HG02943 (cell line): ENCODE results near the gene PCNX2.

Experiments used
- ATAC-seq: cut with Tn5 transposase; IDR thresholded peaks from one replicate; pipeline ENCODE4 v1.9.1; 2021; ENCODE audit warnings: mild to moderate bottlenecking, low read depth, moderate library complexity; ENCODE audit not compliant: unreplicated experiment

PCNX2 gene

GRCh38 chr1:233261206-233261605, 34.3 kb downstream of the PCNX2 start:
- ATAC-seq = peak; percentile 96

GRCh38 chr1:233257786-233258185, 37.7 kb downstream of the PCNX2 start:
- no peak for ATAC-seq

GRCh38 chr1:233256789-233257188, 38.7 kb downstream of the PCNX2 start:
- ATAC-seq = no peak

GRCh38 chr1:233256191-233256590, 39.3 kb downstream of the PCNX2 start:
- no peak for ATAC-seq

DNA sequence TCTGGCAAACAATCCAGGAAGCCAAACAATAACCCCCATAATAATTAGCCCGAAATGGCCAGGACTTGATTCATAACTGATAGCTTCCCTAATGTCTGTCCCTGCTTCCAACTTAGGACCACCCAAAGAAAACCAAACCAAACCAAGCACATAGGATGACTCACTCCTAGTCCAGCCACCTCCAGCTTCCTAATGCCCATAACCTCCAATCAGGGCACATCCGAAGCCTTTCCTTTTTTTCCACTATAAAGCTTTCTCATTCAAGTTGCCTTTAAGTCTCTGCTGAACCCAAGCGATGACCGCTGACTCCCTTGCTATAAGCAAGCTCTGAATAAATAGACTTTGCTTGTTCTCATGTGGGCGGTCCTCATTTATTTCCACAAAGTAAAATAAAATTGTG, 40.4 kb downstream of the PCNX2 start:
- ATAC-seq = no peak

- ATAC-seq = no peak
Observed at GRCh38 chr1:233253832-233254331, 41.6 kb downstream of the PCNX2 start.

DNA sequence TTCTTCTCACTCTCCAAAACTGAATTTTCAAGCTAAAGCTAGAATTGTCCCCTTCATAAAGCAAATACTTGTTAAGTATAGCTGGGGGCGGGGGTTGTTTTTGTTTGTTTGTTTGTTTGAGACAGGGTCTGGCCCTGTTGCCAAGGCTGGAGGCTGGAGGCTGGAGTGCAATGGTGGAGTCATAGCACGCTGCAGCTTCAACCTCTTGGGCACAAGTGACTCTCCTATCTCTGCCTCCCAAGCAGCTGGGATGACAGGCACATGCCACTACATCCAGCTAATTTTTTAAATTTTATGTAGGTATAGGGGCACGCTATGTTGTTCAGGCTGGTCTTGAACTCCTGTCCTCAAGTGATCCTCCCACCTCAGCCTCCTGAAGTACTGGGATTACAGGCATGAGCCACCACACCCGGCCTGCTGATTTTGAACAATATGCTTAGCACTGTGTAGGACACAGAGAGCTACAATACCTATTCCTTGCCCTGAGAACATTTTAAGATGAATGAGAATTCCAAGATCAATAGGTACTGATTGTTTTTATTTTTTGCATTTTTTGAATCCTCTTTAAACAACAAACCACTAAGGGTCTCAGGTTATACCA, 42.2 kb downstream of the PCNX2 start:
- no peak for ATAC-seq

DNA sequence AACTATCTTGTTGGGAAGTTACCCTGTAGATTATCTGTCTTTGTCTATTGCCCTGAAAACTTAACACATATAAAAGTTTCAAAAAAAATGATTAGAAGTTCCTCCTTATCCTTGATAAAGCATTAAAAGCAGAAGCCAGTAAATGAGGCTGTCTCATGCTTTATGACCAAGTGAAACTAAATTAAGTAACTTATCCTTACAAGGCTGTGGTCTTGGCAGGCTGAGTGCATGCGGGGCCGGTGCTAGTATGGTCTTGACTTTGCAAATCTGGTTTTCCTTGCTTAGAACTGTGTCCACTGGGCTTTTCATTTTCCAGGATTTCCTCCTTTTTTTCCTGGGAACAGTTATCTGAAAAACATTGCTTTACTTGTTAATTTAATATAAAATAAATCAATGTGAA, 43.1 kb downstream of the PCNX2 start:
- ATAC-seq = no peak

DNA sequence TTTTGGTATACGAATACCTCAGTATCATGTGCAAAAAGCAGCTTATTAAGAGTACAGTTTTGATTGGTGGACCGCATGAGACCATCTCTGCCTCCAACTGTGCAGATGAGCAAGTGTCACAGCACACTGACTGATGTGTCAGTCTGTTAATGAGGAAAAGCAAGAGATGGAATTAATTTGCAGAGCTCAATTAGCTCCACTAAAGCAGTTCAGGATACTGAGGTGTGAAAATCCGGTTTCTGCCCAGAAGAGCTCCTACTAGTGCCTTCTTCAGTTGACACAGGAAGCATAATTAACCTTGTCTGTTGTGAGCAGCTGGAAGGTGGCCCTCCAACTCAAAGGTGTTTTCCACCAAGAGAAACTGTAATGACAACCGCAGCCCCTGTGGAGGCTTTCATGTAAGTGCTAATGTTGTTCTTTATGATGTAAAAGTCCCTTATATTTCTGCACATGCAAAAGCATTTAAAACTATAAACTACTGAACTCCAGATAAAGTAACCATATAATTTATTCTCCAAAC, 44.3 kb downstream of the PCNX2 start:
- ATAC-seq = no peak

GRCh38 chr1:233248014-233248413, 47.5 kb downstream of the PCNX2 start:
- no peak for ATAC-seq

DNA sequence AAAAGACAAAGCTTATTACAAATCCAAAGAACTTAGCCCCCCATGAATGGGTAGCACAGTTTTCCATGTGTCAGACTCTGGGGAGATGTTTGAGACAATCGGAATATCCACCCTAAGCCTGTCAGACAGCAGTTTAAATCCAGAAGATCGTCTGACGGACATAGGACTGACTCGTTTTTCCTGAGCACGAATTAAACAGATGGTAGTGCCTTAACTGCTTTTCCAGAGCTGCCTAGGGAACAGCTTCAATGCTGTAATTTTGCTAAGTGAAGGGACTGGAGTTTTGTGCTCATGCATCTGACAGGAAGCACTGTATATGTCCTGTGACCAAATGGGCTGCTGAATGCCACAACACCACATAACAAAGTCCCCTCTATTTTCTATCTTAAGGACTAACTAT, 48.6 kb downstream of the PCNX2 start:
- ATAC-seq = no peak

DNA sequence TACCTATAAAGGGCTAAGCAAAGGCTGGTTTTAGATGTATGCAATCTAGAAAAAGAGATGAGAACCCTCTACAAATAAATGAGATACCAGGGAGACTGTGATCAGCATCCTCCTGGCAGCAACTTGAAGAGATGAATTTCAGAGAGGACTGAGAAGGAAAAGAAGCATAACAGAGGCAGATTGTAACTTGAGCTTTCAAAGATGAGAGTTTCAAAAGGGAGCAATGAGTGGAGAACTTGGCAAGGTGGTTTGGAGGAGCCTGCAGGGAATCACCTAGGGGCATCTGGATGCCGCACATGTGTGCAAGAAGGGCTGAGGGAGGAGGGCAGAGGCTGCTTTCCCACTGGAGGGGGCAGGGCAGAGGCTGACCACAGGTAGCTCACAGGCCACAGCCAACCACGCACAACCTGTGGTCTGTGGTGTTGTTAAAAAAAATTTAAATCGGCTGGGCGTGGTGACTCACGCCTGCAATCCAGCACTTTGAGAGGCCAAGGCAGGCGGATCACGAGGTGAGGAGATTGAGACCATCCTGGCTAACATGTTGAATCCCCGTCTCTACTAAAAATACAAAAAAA, 50.2 kb downstream of the PCNX2 start:
- ATAC-seq = no peak

DNA sequence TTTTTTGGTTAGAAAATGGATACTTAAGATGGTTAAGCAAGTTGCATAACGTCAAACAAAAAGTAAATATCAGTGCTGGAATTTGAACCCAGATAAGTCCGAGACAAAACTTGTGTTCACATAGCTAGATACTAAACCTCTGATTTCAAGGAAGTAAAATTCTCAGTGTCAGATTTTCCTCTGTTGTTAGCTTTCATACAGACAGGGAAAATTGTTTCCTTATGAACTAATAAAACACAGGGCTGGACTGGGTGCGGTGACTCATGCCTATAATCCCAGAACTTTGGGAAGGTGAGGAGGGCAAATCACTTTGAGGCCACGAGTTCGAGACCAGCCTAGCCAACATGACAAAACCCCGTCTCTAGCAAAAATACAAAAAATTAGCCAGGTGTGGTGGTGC, 51.3 kb downstream of the PCNX2 start:
- ATAC-seq = no peak

DNA sequence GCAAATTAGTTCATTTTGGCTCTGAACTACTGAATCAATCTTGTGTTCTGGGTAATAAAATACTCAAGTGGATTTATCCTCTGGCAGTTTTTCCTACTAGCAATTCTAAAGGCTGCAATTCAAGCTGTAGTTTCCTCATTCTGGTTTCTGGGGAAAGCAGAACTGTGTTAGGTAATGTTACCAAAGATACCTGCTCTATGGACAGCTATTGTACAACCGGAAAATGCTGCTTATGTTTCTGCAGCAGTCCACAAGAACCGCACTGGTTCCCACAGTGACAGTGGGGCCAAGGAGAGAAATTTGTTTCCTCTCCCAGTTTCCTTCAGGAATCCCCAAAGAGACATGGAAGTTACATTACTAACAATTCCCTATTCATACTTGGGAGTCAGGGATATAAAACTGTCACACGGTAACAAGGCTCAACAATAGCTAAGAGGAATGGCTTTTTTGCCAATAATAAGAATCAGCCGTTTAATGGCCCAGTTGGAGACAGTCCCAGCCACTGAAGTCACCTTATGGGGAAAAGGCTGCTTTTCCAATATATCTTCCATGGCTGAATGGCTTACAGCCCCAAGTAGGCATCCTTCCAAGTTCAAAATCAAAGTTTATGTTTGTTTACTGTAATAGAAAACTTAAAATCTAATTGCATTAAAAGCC, 52.6 kb downstream of the PCNX2 start:
- no peak for ATAC-seq

- no peak for ATAC-seq
Observed at GRCh38 chr1:233241759-233242158, 53.8 kb downstream of the PCNX2 start.

DNA sequence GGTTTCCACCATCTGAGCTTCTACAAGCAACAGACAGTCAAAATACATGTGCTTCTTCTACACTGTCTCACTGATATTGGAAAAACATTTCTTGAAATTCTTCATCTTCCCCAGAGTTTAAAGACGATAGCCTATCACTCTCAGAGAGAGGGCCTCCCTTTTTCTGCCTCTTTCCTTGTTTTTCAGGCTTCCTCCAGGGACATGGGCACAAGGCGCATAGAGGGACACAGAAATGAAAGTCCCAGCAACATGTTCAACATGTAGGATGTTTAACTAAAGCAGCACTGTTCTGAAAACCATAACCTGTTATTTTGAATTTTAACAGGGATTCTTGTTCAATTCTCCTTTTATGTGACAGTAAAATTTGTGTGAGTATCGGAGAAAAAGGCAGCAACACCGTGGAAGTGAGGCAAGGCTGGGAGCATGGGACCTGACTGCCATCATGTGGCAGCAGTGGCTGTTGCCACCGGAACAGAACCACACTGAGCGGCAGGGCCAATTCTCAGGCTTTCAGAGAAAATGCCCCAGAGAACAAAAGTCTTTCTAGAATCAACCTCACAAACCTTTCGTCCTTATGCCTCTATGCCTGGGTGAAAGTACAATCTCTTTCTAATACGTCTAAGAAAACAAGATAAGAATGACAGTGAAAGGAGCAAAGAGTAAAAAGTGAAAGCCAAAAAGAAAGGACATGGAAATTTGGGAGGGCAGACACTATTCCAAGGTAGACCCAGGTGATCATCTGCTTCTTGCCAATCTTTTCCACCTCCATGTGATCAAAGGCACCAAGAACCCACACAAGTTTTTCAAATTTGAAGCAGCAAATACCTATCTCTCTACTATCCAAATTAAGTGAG, 54.5 kb downstream of the PCNX2 start:
- ATAC-seq = no peak

- no peak for ATAC-seq
Observed at GRCh38 chr1:233240371-233240770, 55.2 kb downstream of the PCNX2 start.

DNA sequence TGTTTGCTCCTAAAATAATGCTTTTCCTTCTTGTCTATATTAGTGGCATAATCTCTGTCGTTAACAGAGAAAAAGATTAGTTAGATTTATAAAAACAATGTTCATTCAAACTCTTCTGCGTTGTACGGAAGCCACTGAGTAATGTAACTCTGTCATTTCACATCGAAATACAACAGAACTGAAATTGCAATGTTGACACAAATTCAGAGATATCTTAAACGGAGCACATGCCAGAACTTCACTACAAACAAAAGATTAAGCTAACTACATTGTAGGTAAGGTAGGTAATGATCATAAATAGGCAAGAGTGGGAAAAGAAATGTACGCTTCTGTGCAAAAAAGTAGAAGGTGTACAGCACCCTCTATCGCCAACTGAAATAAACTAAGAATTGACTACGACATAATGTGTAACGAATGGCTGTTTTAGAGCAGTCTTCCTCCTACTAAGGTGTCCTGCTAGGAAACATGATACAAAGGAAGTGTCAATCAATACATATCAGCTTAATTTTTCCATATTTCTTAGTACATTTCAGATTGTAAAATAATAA, 56.6 kb downstream of the PCNX2 start:
- no peak for ATAC-seq

DNA sequence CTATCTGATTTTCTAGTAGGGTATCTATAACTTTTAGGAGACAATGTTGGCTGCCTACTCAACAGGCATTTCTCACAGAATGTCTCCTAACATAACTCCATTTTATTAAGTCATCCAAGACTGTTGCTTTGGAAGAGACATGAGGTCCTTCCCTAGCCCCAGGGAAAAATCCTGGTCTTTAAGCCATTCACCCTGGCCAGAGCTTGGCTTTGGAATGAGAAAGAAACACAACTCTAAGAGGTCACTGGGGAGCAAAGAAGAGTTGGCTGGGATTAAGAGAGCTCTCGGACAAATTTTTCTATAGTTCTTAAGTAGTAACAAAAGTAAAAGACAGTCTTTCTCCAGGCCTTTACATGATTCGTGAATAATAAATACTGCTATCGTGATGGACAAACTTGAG, 57.9 kb downstream of the PCNX2 start:
- ATAC-seq = no peak

DNA sequence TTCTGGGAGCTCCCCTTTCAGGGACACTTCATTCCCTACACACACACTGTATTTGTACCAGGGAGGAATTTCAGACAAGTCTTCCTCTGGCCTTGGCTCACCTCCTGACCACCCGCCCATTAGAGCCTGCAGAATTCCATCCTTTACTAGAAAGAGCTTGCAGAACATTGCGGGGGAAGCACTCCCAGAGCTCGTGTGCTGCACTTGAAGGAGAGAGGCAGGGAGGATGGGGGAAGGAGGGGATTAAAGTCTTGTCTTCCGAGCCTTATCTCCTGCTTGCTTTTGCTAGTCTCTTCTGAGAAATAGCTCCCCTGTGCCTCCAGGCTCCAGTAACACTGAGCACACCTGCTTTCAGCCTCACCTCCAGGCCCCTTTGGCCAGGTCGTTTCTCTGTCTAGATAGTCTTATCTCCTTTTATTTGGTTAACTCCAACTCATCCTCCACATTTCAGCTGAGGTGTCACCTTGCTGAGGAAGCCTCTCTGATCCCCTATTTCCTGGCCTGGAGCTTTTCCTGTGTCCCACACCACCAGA, 62.0 kb downstream of the PCNX2 start:
- ATAC-seq = no peak
